Measurements from ENCODE around the gene CHTF8. TPM values are rescaled to one million over a fixed set of nuclear protein-coding genes. Genes with fewer than 3 reads are reported as not detected.

CHTF8 gene
- polyA plus RNA-seq, 1 experiment: 84.8 TPM

DNA sequence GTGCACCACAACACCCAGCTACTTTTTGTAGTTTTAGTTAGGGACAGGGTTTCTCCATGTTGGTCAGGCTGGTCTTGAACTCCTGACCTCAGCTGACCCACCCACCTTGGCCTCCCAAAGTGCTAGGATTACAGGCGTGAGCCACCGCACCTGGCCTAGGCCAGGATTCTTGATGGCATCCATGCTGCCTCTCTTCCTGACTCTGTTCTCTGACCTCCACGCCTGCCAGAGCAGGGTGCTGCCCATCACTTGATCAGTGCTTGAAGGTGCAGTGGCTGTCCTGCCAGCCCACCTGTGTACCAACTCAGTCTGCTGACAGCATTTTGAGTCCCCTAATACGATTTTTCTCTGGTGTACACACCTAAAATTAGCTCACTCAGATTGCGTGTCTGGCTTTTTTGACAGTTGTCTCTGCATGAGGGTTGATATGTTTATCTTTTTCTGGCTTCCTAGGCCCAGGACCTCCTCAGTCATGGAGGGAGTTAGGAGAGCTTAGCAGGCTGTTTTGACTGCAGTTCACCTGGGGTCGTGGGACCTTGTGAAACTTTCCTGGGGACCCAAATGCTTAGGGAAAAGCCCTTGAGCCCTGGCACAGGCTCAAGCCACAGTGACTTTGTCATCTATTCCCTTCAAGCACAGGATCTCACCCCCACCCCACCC, 21.0 kb downstream of the CHTF8 start:
- TF ChIP-seq, protein P1, sequence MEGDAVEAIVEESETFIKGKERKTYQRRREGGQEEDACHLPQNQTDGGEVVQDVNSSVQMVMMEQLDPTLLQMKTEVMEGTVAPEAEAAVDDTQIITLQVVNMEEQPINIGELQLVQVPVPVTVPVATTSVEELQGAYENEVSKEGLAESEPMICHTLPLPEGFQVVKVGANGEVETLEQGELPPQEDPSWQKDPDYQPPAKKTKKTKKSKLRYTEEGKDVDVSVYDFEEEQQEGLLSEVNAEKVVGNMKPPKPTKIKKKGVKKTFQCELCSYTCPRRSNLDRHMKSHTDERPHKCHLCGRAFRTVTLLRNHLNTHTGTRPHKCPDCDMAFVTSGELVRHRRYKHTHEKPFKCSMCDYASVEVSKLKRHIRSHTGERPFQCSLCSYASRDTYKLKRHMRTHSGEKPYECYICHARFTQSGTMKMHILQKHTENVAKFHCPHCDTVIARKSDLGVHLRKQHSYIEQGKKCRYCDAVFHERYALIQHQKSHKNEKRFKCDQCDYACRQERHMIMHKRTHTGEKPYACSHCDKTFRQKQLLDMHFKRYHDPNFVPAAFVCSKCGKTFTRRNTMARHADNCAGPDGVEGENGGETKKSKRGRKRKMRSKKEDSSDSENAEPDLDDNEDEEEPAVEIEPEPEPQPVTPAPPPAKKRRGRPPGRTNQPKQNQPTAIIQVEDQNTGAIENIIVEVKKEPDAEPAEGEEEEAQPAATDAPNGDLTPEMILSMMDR (IDR thresholded peaks at IDR 0.05; ENCODE audit: low read depth, low read length): no peak
- ChIA-PET CTCF (interaction anchor here (1.0 to 5.0 kb wide), 4 partner anchors 11 to 264 kb away, joined by 3 to 60 read pairs (median 8); no protein-coding TSS in a partner anchor), POLR2A (interaction anchor here (0.7 kb wide), 1 partner anchor 37 kb away, joined by 4 read pairs; no protein-coding TSS in a partner anchor)
- Histone ChIP-seq H3K27me3 (ENCODE audit: control insufficient read depth, insufficient read depth, low read length) (peaks cover 2% of the 10 kb centered on the region), H3K4me3 (ENCODE audit: low read depth, low read length) (no peak overlapping the region), H3K9me3 (ENCODE audit: control insufficient read depth, insufficient read depth, low read length) (no peaks in the 10 kb centered on the region; the same call in 1 of the 2 replicates), H3K27ac (ENCODE audit: low read depth, low read length) (no peak overlapping the region)
- DNase-seq (ENCODE audit: low read depth, low spot score): no peak

- CTCF ChIA-PET: interaction anchor here (0.5 to 5.0 kb wide), 4 partner anchors 13 to 263 kb away, joined by 3 to 60 read pairs (median 4); no protein-coding TSS in a partner anchor
- no peak for DNase-seq (ENCODE audit: low read depth, low spot score)
- POLR2A ChIA-PET: no interaction called here
- H3K27ac ChIP-seq (ENCODE audit: low read depth, low read length): no peak overlapping the region
- no peaks in the 10 kb centered on the region; the same call in 1 of the 2 replicates for H3K9me3 ChIP-seq (ENCODE audit: control insufficient read depth, insufficient read depth, low read length)
- peaks cover 2% of the 10 kb centered on the region for H3K27me3 ChIP-seq (ENCODE audit: control insufficient read depth, insufficient read depth, low read length)
- no peak overlapping the region for H3K4me3 ChIP-seq (ENCODE audit: low read depth, low read length)
- TF ChIP-seq, protein P1 (IDR thresholded peaks at IDR 0.05; ENCODE audit: low read depth, low read length): no peak
Measured at GRCh38 chr16:69110406-69110805, 22.0 kb downstream of the CHTF8 start.

GRCh38 chr16:69109486-69110270, 22.7 kb downstream of the CHTF8 start:
- Histone ChIP-seq H3K27me3 (ENCODE audit: control insufficient read depth, insufficient read depth, low read length) (peaks cover 2% of the 10 kb centered on the region), H3K27ac (ENCODE audit: low read depth, low read length) (no peak overlapping the region), H3K9me3 (ENCODE audit: control insufficient read depth, insufficient read depth, low read length) (no peaks in the 10 kb centered on the region; the same call in 1 of the 2 replicates), H3K4me3 (ENCODE audit: low read depth, low read length) (no peak overlapping the region)
- DNase-seq (ENCODE audit: low read depth, low spot score): no peak
- TF ChIP-seq, protein P1 (IDR thresholded peaks at IDR 0.05; ENCODE audit: low read depth, low read length): no peak
- ChIA-PET POLR2A (no interaction called here), CTCF (interaction anchor here (0.5 to 0.9 kb wide), 3 partner anchors 41 to 263 kb away, joined by 3 to 4 read pairs (median 3); no protein-coding TSS in a partner anchor)

- Histone ChIP-seq H3K27ac (ENCODE audit: low read depth, low read length) (no peak overlapping the region), H3K9me3 (ENCODE audit: control insufficient read depth, insufficient read depth, low read length) (no peaks in the 10 kb centered on the region; the same call in 1 of the 2 replicates), H3K27me3 (ENCODE audit: control insufficient read depth, insufficient read depth, low read length) (peaks cover 2% of the 10 kb centered on the region), H3K4me3 (ENCODE audit: low read depth, low read length) (no peak overlapping the region)
- TF ChIP-seq, protein P1 (IDR thresholded peaks at IDR 0.05; ENCODE audit: low read depth, low read length): no peak
- ChIA-PET POLR2A (interaction anchor here (0.6 kb wide), 1 partner anchor 16 kb away, joined by 12 read pairs; no protein-coding TSS in a partner anchor), CTCF (interaction anchor here (1.2 to 1.6 kb wide), 2 partner anchors 15 to 261 kb away, joined by 3 to 5 read pairs; no protein-coding TSS in a partner anchor)
- no peak for DNase-seq (ENCODE audit: low read depth, low spot score)
Measured at GRCh38 chr16:69108905-69109252, 23.5 kb downstream of the CHTF8 start.
